HepG2 (cell line): ENCODE measurements around the gene NUBPL. TPM values are rescaled to one million over a fixed set of nuclear protein-coding genes. Genes with fewer than 3 reads are reported as not detected.

Experiments
- BRD4 ChIP-seq: sonication (generic); formaldehyde crosslinking; IDR thresholded peaks from 2 replicates; pipeline ENCODE4 v1.4.0; 2020; ENCODE audit warnings: missing genetic modification reagents
- CREB1 ChIP-seq, 2 experiments: fragments of 450-650 bp in 1 of 2; IDR thresholded peaks; 2 replicates each; pipeline ENCODE4 v1.6.1; 2016 to 2017; ENCODE audit warnings: control low read depth in 1 of 2, mild to moderate bottlenecking in 1 of 2, missing compliant biosample characterization in 1 of 2, missing genetic modification characterization in 1 of 2
- EZH2 ChIP-seq: conservative IDR thresholded peaks from 2 replicates; pipeline ENCODE4 v1.6.1; 2012; ENCODE audit warnings: mild to moderate bottlenecking, low read depth, low read length, moderate library complexity
- GMEB2 ChIP-seq: IDR thresholded peaks from 2 replicates; pipeline ENCODE4 v1.6.1; 2016; ENCODE audit warnings: missing biosample characterization, missing genetic modification reagents, low read depth
- GRHL1 ChIP-seq: sonication (generic); formaldehyde crosslinking; conservative IDR thresholded peaks from 2 replicates; pipeline ENCODE4 v1.8.0; 2022; ENCODE audit warnings: missing genetic modification reagents
- GZF1 ChIP-seq: sonication (generic); formaldehyde crosslinking; IDR thresholded peaks from 2 replicates; pipeline ENCODE4 v1.5.1; 2020; ENCODE audit warnings: mild to moderate bottlenecking, missing genetic modification reagents
- HOXA5 ChIP-seq: sonication (generic); formaldehyde crosslinking; IDR thresholded peaks from 2 replicates; pipeline ENCODE4 v1.4.0; 2020; ENCODE audit warnings: missing genetic modification reagents
- IKZF4 ChIP-seq: sonication (generic); formaldehyde crosslinking; IDR thresholded peaks from 2 replicates; pipeline ENCODE4 v1.5.1; 2020; ENCODE audit warnings: borderline replicate concordance, mild to moderate bottlenecking, low read depth, missing genetic modification reagents; ENCODE audit errors: not compliant biosample characterization
- KDM2A ChIP-seq: sonication (generic); formaldehyde crosslinking; IDR thresholded peaks from 2 replicates; pipeline ENCODE4 v1.4.0; 2020; ENCODE audit warnings: low read depth, missing genetic modification reagents, borderline replicate concordance
- MIER2 ChIP-seq: IDR thresholded peaks from 2 replicates; pipeline ENCODE4 v1.6.1; 2016; ENCODE audit warnings: missing biosample characterization, missing genetic modification reagents
- MIXL1 ChIP-seq: IDR thresholded peaks from 2 replicates; pipeline ENCODE4 v1.6.1; 2016
- NAIF1 ChIP-seq: sonication (generic); formaldehyde crosslinking; IDR thresholded peaks from 2 replicates; pipeline ENCODE4 v1.5.0; 2020; ENCODE audit warnings: mild to moderate bottlenecking, missing genetic modification reagents, borderline replicate concordance
- POGZ ChIP-seq: sonication (generic); formaldehyde crosslinking; IDR thresholded peaks from 2 replicates; pipeline ENCODE4 v1.4.0; 2020; ENCODE audit warnings: mild to moderate bottlenecking, missing genetic modification reagents
- SALL1 ChIP-seq: sonication (generic); formaldehyde crosslinking; IDR thresholded peaks from 2 replicates; pipeline ENCODE4 v1.8.0; 2022; ENCODE audit warnings: mild to moderate bottlenecking, missing genetic modification reagents
- SSRP1 ChIP-seq: IDR thresholded peaks from 2 replicates; pipeline ENCODE4 v1.6.1; 2016; ENCODE audit warnings: control low read depth
- ZBTB37 ChIP-seq: sonication (generic); formaldehyde crosslinking; IDR thresholded peaks from 2 replicates; pipeline ENCODE4 v1.4.0; 2020; ENCODE audit warnings: mild to moderate bottlenecking, missing genetic modification reagents
- ZNF34 ChIP-seq: sonication (generic); formaldehyde crosslinking; IDR thresholded peaks from 2 replicates; pipeline ENCODE4 v1.4.0; 2020; ENCODE audit warnings: mild to moderate bottlenecking, missing genetic modification reagents, borderline replicate concordance
- ZNF343 ChIP-seq: sonication (generic); formaldehyde crosslinking; IDR thresholded peaks from 2 replicates; pipeline ENCODE4 v1.4.0; 2020; ENCODE audit warnings: mild to moderate bottlenecking, missing genetic modification reagents
- ZNF558 ChIP-seq: sonication (generic); formaldehyde crosslinking; IDR thresholded peaks from 2 replicates; pipeline ENCODE4 v1.9.0; 2022; ENCODE audit warnings: mild to moderate bottlenecking, missing genetic modification reagents, borderline replicate concordance
- ZNF574 ChIP-seq: sonication (generic); formaldehyde crosslinking; IDR thresholded peaks from 2 replicates; pipeline ENCODE4 v1.4.0; 2020; ENCODE audit warnings: missing genetic modification reagents
- ZNF598 ChIP-seq: sonication (generic); formaldehyde crosslinking; IDR thresholded peaks from 2 replicates; pipeline ENCODE4 v1.5.1; 2020; ENCODE audit warnings: mild to moderate bottlenecking, missing genetic modification reagents, borderline replicate concordance
- ZNF709 ChIP-seq: sonication (generic); formaldehyde crosslinking; IDR thresholded peaks from 2 replicates; pipeline ENCODE4 v1.5.0; 2020; ENCODE audit warnings: mild to moderate bottlenecking, missing genetic modification reagents
- ZNF839 ChIP-seq: sonication (generic); formaldehyde crosslinking; IDR thresholded peaks from 2 replicates; pipeline ENCODE4 v1.4.0; 2020; ENCODE audit warnings: missing genetic modification reagents, mild to moderate bottlenecking, borderline replicate concordance
- polyA plus RNA-seq, 8 experiments: library from polyadenylated mRNA; depleted of rRNA in 3 of 8; stranded (reverse) in 7 of 8; unstranded in 1 of 8; fragments of >200 nt; fragmentation: Illumina TruSeq in 4 of 8; extraction: Trizol in 4 of 8; gene quantifications; 2 replicates each; pipeline versions ENCODE4 v1.2.1 to v1.2.3, GENCODE V29; 2011 to 2016; ENCODE audit warnings: low read depth in 4 of 8, missing spikeins in 1 of 8, mixed read lengths in 1 of 8; ENCODE audit not compliant: insufficient read depth in 1 of 8
- total RNA-seq, 5 experiments: library from RNA; depleted of rRNA; stranded (reverse); fragments of >200 nt; fragmentation: Illumina TruSeq; extraction: Trizol; gene quantifications; 2 replicates each; pipeline ENCODE4 v1.2.3, GENCODE V29; 2016; ENCODE audit warnings: low read depth in 1 of 5

The NUBPL gene
- total and polyA plus RNA-seq, 2 of the 13 experiments (the other 11 are each of a cell fraction or from before 2014, with no cell fraction given), result 21.3 to 44.1 TPM

GRCh38 chr14:31678421-31679249 is 117.4 kb downstream of the NUBPL start (continued):
- TF ChIP-seq ZNF574 (CRISPR knock-in tag), result no peak
- no peak for TF ChIP-seq ZNF558 (CRISPR knock-in tag)
- peak; percentile 50 for TF ChIP-seq SALL1 (CRISPR knock-in tag)
- TF ChIP-seq MIER2 (CRISPR knock-in tag), result no peak
- no peak for TF ChIP-seq GRHL1 (CRISPR knock-in tag)
- TF ChIP-seq IKZF4, result no peak
- TF ChIP-seq ZNF343 (CRISPR knock-in tag), result no peak
- no peak for TF ChIP-seq GMEB2
- no peak for TF ChIP-seq BRD4
- TF ChIP-seq ZNF34 (CRISPR knock-in tag), result no peak
- TF ChIP-seq EZH2, result no peak
- no peak for TF ChIP-seq ZNF709 (CRISPR knock-in tag)
- no peak for TF ChIP-seq MIXL1 (CRISPR knock-in tag)
- TF ChIP-seq CREB1 (IDR thresholded peaks at IDR 0.05), result no peak
- TF ChIP-seq CREB1 (CRISPR knock-in tag; IDR thresholded peaks at IDR 0.05), result no peak
- TF ChIP-seq GZF1 (CRISPR knock-in tag), result no peak
- TF ChIP-seq HOXA5 (CRISPR knock-in tag), result no peak
- no peak for TF ChIP-seq KDM2A (CRISPR knock-in tag)
- TF ChIP-seq ZNF598 (CRISPR knock-in tag), result 0 out of 2 replicates have a peak, but pooled peaks have one; percentile 10
- no peak for TF ChIP-seq NAIF1 (CRISPR knock-in tag)
- TF ChIP-seq ZBTB37, result no peak
- no peak for TF ChIP-seq SSRP1 (CRISPR knock-in tag)
- no peak for TF ChIP-seq ZNF839 (CRISPR knock-in tag)
- TF ChIP-seq POGZ (CRISPR knock-in tag), result peak; percentile 67
